DLD1 (cell line): ENCODE results near the gene CCDC51.

ENCODE experiments used
- in situ Hi-C: cut with HindIII; loops from 2 replicates; pipeline ENCODE4 v1.10.0; 2017; ENCODE audit warnings: low sequenced_read_pairs

The CCDC51 gene

GRCh38 chr3:48435223-48435595, 4.7 kb downstream of the CCDC51 start:
- in situ Hi-C loops, result loop anchor here (5.0 kb wide), 1 partner anchor 38 kb away; no protein-coding TSS in a partner anchor

GRCh38 chr3:48434591-48435222, 5.2 kb downstream of the CCDC51 start:
- in situ Hi-C loops, result loop anchor here (5.0 kb wide), 1 partner anchor 37 kb away; no protein-coding TSS in a partner anchor

- in situ Hi-C loops, result no loop called here
Measured at GRCh38 chr3:48433472-48434118, 6.3 kb downstream of the CCDC51 start.

- in situ Hi-C loops, result no loop called here
Measured at GRCh38 chr3:48432411-48433371, 7.2 kb downstream of the CCDC51 start.

GRCh38 chr3:48431224-48432029, 8.5 kb downstream of the CCDC51 start:
- in situ Hi-C loops, result no loop called here

GRCh38 chr3:48430708-48431101, 9.2 kb downstream of the CCDC51 start:
- in situ Hi-C loops, result no loop called here

- in situ Hi-C loops, result no loop called here
Measured at GRCh38 chr3:48429960-48430707, 9.8 kb downstream of the CCDC51 start, which contains the start of gene PLXNB1. TSS of gene PLXNB1 (minus strand) at chr3:48430086. CDS start at chr3:48424611, 5,475 bp downstream.

- in situ Hi-C loops, result no loop called here
Measured at GRCh38 chr3:48429317-48429959, 10.5 kb downstream of the CCDC51 start.

- in situ Hi-C loops, result no loop called here
Measured at GRCh38 chr3:48428572-48429316, 11.2 kb downstream of the CCDC51 start.

- in situ Hi-C loops, result no loop called here
Measured at GRCh38 chr3:48428088-48428571, 11.8 kb downstream of the CCDC51 start.

GRCh38 chr3:48427630-48427962, 12.3 kb downstream of the CCDC51 start:
- in situ Hi-C loops, result no loop called here

GRCh38 chr3:48426944-48427629, 12.8 kb downstream of the CCDC51 start:
- in situ Hi-C loops, result no loop called here

GRCh38 chr3:48426401-48426909, 13.5 kb downstream of the CCDC51 start:
- in situ Hi-C loops, result no loop called here

- in situ Hi-C loops, result no loop called here
Measured at GRCh38 chr3:48425281-48425812, 14.6 kb downstream of the CCDC51 start.

- in situ Hi-C loops, result no loop called here
Measured at GRCh38 chr3:48423883-48424695, 15.8 kb downstream of the CCDC51 start.

GRCh38 chr3:48423241-48423882, 16.6 kb downstream of the CCDC51 start:
- in situ Hi-C loops, result no loop called here
